ENCODE data around the gene YIPF5. TPM values are rescaled to one million over a fixed set of nuclear protein-coding genes. Genes with fewer than 3 reads are reported as not detected.

The YIPF5 gene
- polyA plus RNA-seq, 1 experiment: 91.7 TPM

DNA sequence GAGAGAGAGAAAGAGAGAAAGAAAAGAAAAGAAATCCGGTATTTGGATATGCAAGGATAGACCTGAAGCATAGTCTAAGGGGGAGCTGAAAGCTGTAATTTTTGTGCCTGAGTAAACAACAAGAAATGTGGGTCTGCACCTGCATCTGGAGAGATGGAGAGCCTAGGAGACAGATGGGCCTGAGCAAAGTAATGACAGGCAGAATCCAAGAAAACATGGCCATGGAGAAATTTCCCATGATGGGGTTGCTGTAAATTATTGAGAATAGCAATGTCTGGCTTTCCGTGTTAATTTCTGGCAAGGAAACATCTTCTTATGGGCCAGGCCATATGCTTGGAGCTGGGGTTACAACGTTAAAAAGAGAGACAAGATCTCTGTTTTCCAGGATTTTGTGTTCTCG lies 40.2 kb downstream of the YIPF5 start:
- no peaks in the 10 kb centered on the region for H3K36me3 ChIP-seq (ENCODE audit: control insufficient read depth, insufficient read depth, low read length)
- DNase-seq (ENCODE audit: low read depth): no peak
- TF ChIP-seq, protein P1, sequence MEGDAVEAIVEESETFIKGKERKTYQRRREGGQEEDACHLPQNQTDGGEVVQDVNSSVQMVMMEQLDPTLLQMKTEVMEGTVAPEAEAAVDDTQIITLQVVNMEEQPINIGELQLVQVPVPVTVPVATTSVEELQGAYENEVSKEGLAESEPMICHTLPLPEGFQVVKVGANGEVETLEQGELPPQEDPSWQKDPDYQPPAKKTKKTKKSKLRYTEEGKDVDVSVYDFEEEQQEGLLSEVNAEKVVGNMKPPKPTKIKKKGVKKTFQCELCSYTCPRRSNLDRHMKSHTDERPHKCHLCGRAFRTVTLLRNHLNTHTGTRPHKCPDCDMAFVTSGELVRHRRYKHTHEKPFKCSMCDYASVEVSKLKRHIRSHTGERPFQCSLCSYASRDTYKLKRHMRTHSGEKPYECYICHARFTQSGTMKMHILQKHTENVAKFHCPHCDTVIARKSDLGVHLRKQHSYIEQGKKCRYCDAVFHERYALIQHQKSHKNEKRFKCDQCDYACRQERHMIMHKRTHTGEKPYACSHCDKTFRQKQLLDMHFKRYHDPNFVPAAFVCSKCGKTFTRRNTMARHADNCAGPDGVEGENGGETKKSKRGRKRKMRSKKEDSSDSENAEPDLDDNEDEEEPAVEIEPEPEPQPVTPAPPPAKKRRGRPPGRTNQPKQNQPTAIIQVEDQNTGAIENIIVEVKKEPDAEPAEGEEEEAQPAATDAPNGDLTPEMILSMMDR (IDR thresholded peaks at IDR 0.05; ENCODE audit: insufficient read depth, low read depth, low read length): no peak
- H3K4me3 ChIP-seq (ENCODE audit: low read depth, low read length): no peak overlapping the region
- H3K27me3 ChIP-seq (ENCODE audit: control insufficient read depth, insufficient read depth, low read length): no peaks in the 10 kb centered on the region
- ChIA-PET CTCF (interaction anchor here (1.5 to 1.6 kb wide), 2 partner anchors 10 to 13 kb away, joined by 4 to 6 read pairs; no protein-coding TSS in a partner anchor), POLR2A (no interaction called here)

DNA sequence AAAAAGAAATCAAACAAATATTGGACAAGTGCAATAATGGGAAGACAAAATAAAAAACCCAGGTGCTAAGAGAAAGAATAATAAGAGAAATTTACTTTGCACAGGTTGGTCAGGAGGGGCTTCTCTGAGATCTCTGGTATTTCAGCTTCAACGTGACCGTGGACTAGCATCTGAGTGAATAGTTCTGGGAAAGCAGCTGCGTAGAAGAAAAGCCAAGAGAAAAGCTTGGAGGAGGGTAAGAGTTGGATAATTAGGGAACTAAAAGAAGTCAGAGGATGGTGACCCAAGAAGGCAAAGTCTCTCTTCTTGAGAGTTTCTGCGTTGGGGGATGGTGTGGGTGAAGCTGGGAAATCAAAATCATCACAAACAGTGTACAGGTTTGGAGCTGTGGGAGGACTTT lies 41.6 kb downstream of the YIPF5 start:
- POLR2A ChIA-PET: no interaction called here
- TF ChIP-seq, protein P1 (IDR thresholded peaks at IDR 0.05; ENCODE audit: insufficient read depth, low read depth, low read length): no peak
- CTCF ChIA-PET: no interaction called here
- no peak for DNase-seq (ENCODE audit: low read depth)
- Histone ChIP-seq H3K4me3 (ENCODE audit: low read depth, low read length) (no peak overlapping the region), H3K27me3 (ENCODE audit: control insufficient read depth, insufficient read depth, low read length) (no peaks in the 10 kb centered on the region), H3K36me3 (ENCODE audit: control insufficient read depth, insufficient read depth, low read length) (no peaks in the 10 kb centered on the region)

DNA sequence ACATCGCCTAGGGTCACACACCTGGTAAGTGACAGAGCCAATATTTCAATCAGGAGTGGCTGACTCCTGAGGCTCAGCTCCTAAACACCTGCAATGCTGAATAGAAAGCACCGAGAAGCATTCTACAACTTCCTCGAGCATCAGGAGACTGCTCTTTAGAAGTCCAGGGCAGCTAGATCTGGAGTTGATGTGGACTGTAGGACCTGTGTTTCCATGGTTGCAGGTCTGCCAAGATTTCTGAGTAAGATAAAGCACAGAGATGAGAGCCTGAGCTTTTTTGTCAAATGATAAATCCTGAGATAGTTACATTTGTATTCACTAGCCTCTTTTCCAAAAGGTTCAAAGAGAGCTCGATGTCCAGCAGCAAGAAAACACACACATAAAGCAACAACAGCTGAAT lies 43.8 kb downstream of the YIPF5 start:
- no peak overlapping the region for H3K4me3 ChIP-seq (ENCODE audit: low read depth, low read length)
- H3K36me3 ChIP-seq (ENCODE audit: control insufficient read depth, insufficient read depth, low read length): no peaks in the 10 kb centered on the region
- ChIA-PET CTCF (interaction anchor here (0.7 to 1.9 kb wide), 2 partner anchors 13 to 133 kb away, joined by 3 to 5 read pairs; no protein-coding TSS in a partner anchor), POLR2A (no interaction called here)
- no peak for DNase-seq (ENCODE audit: low read depth)
- TF ChIP-seq, protein P1 (IDR thresholded peaks at IDR 0.05; ENCODE audit: insufficient read depth, low read depth, low read length): no peak
- H3K27me3 ChIP-seq (ENCODE audit: control insufficient read depth, insufficient read depth, low read length): no peaks in the 10 kb centered on the region

DNA sequence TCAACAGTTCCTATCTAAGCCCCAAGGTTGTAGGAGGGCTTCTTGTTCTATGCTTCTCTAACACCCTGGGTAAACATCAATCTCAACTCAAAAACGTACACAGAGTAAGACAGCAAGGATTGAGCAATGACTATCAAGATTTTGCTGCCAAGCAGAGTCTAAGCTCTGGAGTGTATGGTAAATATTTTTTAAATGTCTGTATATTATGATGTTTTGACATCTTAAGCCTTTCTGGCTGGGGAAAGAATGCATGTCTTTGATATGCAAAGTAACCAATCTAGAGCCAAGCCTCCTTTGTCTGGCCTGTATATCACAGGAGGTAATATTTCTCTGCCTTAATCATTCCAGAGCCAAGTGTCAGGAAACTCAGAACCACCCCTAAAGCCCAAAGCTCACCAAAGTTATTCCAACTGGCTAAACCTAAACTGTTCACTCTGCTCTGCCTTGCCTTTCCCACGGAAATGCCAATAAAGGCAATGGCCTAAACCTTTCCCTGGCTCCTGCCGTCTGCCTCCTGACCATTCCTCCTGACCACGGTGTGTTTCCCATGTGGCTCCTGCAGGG lies 45.2 kb downstream of the YIPF5 start:
- no peak for DNase-seq (ENCODE audit: low read depth)
- TF ChIP-seq, protein P1 (IDR thresholded peaks at IDR 0.05; ENCODE audit: insufficient read depth, low read depth, low read length): no peak
- Histone ChIP-seq H3K27me3 (ENCODE audit: control insufficient read depth, insufficient read depth, low read length) (no peaks in the 10 kb centered on the region), H3K4me3 (ENCODE audit: low read depth, low read length) (no peak overlapping the region), H3K36me3 (ENCODE audit: control insufficient read depth, insufficient read depth, low read length) (no peaks in the 10 kb centered on the region)
- POLR2A ChIA-PET: no interaction called here
- CTCF ChIA-PET: interaction anchor here (1.9 kb wide), 1 partner anchor 15 kb away, joined by 5 read pairs; no protein-coding TSS in a partner anchor

DNA sequence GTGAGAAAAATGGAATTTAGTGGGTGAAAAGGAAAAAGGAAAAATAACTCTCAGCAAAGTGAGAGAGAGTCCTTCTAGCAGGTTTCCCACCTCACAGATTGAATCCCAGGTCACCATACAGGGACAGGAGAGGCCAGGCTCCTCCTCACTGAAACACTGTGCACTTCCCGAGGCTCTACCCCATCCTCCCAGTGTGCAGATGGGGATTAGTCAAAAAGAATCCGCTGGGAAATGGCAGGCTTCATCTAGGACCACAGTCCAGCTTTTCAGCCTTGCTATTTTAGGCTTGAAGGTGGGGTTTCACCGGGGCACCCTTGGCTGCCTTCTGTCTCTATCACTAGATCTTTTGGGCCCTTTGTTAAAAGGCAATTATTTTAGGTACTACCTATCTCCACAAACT lies 47.8 kb downstream of the YIPF5 start:
- no peaks in the 10 kb centered on the region for H3K27me3 ChIP-seq (ENCODE audit: control insufficient read depth, insufficient read depth, low read length)
- CTCF ChIA-PET: interaction anchor here (1.1 to 1.4 kb wide), 3 partner anchors 16 to 23 kb away, joined by 3 read pairs; no protein-coding TSS in a partner anchor
- POLR2A ChIA-PET: no interaction called here
- DNase-seq (ENCODE audit: low read depth): no peak
- H3K36me3 ChIP-seq (ENCODE audit: control insufficient read depth, insufficient read depth, low read length): no peaks in the 10 kb centered on the region
- H3K4me3 ChIP-seq (ENCODE audit: low read depth, low read length): no peak overlapping the region
- TF ChIP-seq, protein P1 (IDR thresholded peaks at IDR 0.05; ENCODE audit: insufficient read depth, low read depth, low read length): no peak

Data from BJ (cell line).